Testis (tissue), 3 donors: ENCODE results near the gene FLNB. TPM values are rescaled to one million over a fixed set of nuclear protein-coding genes. Genes with fewer than 3 reads are reported as not detected.

Experiments
- DNase-seq: peaks from one replicate; pipeline ENCODE4 v3.0.0-alpha.2; 2019
- H3K27ac ChIP-seq, 2 donors: fragments of 200-600 bp; sonication (generic); one replicate each; pipeline ENCODE4 v1.5.1; 2019
- H3K27me3 ChIP-seq: fragments of 200-600 bp; sonication (generic); one replicate; pipeline ENCODE4 v1.5.1; 2019
- H3K36me3 ChIP-seq: fragments of 200-600 bp; sonication (generic); one replicate; pipeline ENCODE4 v1.5.1; 2017; ENCODE audit warnings: low read depth; ENCODE audit errors: missing control alignments
- H3K4me1 ChIP-seq: fragments of 200-600 bp; sonication (generic); one replicate; pipeline ENCODE4 v1.5.1; 2019
- H3K4me3 ChIP-seq, 2 donors: fragments of 200-600 bp; sonication (generic); one replicate each; pipeline ENCODE4 v1.5.1; 2017 to 2019
- H3K9me3 ChIP-seq: fragments of 200-600 bp; sonication (generic); one replicate; pipeline ENCODE4 v1.5.1; 2017
- POLR2A ChIP-seq: fragments of 450-650 bp; IDR thresholded peaks from one replicate; pipeline ENCODE4 v1.6.1; 2017; ENCODE audit warnings: antibody characterized with exemption, mild to moderate bottlenecking, moderate library complexity
- WGBS, 2 donors: methylation state at CpG; one replicate each; pipeline ENCODE4 v1.1.5; 2018; 5-methylcytosine and 5-hydroxymethylcytosine counted together
- intact Hi-C: fragments of 100-400 bp; cut with DNase I; formaldehyde crosslinking; loops from one replicate; pipeline ENCODE4 v1.15.1; 2023; ENCODE audit warnings: low total_unique reads
- polyA plus RNA-seq: library from polyadenylated mRNA; stranded (reverse); fragments of 350-450 nt; fragmentation: Illumina TruSeq; extraction: RNeasy Lipid Tissue Mini Kit (QIAGEN cat#74804); gene quantifications from one replicate; pipeline ENCODE4 v1.2.3, GENCODE V29; 2014; ENCODE audit warnings: low read depth, low replicate concordance; ENCODE audit not compliant: insufficient read depth
- total RNA-seq, 2 donors: library from RNA; depleted of rRNA; stranded (reverse); fragments of >200 nt; gene quantifications; one replicate each; pipeline ENCODE4 v1.2.3, GENCODE V29; 2016
- TF ChIP-seq, protein P1 (sequence below), 3 experiments: fragments of 450-650 bp in 2 of 3; fragments of 200-600 bp in 1 of 3; sonication (generic) in 1 of 3; IDR thresholded peaks; one replicate each; pipeline ENCODE4 v1.5.1; 2016 to 2019; ENCODE audit warnings: antibody characterized with exemption in 3 of 3, mild to moderate bottlenecking in 2 of 3, moderate library complexity in 1 of 3

FLNB gene
- total and polyA plus RNA-seq, 3 donors from 2014 or later: 105 to 199 (median 166) TPM

DNA sequence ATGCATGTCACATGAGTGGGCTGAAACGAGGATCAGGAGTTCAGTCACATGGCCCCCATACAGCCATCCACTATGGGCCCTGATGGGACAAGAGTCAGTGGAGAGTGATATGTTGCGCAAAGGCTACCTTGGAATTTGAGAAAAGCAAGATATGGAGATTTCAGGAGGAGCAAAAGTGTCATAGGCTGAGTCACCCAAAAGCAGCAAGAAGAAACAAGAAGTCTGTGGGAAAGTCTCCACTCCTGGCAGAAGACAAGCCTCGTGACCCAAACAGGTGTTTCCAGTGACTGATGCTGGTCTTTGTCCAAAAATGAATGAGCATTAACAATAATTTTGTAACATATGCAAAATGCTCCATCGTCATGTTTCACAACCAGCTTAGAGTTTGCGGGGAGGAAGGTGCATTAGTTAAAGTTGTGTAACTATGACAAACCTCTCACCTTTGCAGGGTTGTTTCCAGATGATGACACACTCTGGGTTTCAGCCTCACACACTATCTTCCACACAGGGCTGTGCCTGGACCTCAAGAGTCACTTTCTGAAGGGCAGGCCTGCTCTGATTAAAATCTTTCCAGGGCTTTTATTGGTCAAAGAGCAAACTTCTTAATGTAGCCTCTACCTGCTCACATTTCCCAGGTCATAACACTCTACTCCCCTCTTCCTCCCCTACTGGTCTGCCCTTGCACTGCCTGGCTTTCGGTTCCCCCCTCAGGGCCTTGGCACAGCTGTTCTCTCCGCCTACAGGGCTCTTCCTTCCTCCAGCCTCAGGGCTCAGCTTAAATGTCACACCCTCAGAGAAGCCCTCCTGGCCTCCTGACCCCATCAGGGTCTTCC is 206.5 kb downstream of the FLNB start:
- intact Hi-C loops: no loop called here
- H3K9me3 ChIP-seq: no peaks in the 10 kb centered on the region
- WGBS, 2 donors: 76 to 83% methylated on average over 7 of the region's 7 CpGs
- H3K36me3 ChIP-seq: no peaks in the 10 kb centered on the region
- DNase-seq: no peak
- H3K27ac ChIP-seq: no peak overlapping the region
- peaks cover 9% of the 10 kb centered on the region for H3K4me1 ChIP-seq
- TF ChIP-seq POLR2A: no peak
- TF ChIP-seq, protein P1, sequence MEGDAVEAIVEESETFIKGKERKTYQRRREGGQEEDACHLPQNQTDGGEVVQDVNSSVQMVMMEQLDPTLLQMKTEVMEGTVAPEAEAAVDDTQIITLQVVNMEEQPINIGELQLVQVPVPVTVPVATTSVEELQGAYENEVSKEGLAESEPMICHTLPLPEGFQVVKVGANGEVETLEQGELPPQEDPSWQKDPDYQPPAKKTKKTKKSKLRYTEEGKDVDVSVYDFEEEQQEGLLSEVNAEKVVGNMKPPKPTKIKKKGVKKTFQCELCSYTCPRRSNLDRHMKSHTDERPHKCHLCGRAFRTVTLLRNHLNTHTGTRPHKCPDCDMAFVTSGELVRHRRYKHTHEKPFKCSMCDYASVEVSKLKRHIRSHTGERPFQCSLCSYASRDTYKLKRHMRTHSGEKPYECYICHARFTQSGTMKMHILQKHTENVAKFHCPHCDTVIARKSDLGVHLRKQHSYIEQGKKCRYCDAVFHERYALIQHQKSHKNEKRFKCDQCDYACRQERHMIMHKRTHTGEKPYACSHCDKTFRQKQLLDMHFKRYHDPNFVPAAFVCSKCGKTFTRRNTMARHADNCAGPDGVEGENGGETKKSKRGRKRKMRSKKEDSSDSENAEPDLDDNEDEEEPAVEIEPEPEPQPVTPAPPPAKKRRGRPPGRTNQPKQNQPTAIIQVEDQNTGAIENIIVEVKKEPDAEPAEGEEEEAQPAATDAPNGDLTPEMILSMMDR (IDR thresholded peaks at IDR 0.05): no peak
- H3K27me3 ChIP-seq: no peaks in the 10 kb centered on the region
- H3K4me3 ChIP-seq: no peak overlapping the region

DNA sequence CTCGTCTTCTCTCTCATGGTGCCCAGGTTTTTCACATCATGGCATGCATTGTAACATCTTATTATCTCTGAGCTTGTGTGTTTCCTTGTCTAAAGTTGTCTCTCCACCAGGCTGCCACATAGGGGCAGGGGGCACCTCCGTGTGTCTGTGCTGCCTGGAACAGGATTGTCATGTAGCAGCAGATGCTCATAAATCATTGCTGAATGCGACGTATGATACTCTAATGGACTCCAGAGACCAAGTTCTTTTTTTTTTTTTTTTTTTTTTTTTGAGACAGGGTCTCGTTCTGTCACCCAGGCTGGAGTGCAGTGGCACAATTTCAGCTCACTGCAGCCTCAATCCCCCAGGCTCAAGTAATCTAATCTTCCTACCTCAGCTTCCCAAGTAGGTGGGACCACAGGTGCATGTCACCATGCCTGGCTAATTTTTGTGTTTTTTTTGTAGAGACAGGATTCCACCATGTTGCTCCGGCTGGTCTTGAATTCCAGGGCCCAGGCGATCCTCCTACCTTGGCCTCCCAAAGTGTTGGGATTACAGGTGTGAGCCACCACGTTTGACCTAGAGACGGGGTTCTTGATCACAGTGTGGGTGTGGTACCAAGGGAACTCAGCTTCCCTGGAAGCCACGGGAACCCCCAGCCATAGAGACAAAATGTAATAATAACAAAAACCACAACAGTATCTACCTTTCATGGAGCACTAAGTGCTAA is 207.2 kb downstream of the FLNB start:
- TF ChIP-seq, protein P1 (IDR thresholded peaks at IDR 0.05): no peak
- no peak for TF ChIP-seq POLR2A
- whole genome bisulfite sequencing, 2 donors: 79 to 90% methylated on average over 10 of the region's 10 CpGs
- no peaks in the 10 kb centered on the region for H3K36me3 ChIP-seq
- intact Hi-C loops: no loop called here
- H3K27me3 ChIP-seq: no peaks in the 10 kb centered on the region
- H3K27ac ChIP-seq: no peak overlapping the region
- H3K4me3 ChIP-seq: no peak overlapping the region
- H3K9me3 ChIP-seq: no peaks in the 10 kb centered on the region
- peaks cover 9% of the 10 kb centered on the region for H3K4me1 ChIP-seq
- DNase-seq: no peak

DNA sequence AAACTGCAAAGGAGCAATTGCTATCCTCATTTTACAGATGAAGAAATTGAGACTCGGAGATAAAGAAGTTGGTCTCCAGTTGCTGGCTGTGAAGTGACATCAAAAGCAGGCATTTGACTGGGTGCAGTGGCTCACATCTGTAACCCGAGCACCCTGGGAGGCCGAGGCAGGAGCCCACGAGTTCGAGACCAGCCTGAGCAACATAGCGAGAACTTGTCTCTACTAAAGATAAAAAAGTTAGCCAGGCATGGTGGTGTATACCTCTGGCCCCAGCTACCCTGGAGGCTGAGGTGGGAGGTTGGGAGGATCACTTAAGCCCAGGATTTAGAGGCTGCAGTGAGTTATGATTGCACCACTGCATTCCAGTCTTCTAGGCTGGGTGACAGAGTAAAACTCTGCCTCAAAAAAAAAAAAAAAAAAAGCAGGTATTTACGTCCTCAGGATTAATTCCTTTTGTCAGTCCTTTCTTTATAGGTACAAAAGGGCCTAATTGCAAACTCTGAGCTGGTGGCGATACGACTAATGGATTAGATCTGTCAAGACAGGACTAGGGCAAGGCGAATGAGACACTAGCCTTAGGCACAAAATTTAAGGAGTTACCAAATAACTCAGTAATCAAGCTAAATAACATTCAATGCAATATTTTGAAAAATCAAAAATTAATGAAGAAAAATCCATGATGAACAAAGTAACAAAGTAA is 208.4 kb downstream of the FLNB start:
- peak overlapping the region in 1 of 2 donors; percentile 7 for H3K27ac ChIP-seq
- no peaks in the 10 kb centered on the region for H3K27me3 ChIP-seq
- no peaks in the 10 kb centered on the region for H3K36me3 ChIP-seq
- TF ChIP-seq POLR2A: no peak
- TF ChIP-seq, protein P1 (IDR thresholded peaks at IDR 0.05): no peak
- 83 to 86% methylated on average over 7 to 10 of the region's 10 CpGs for WGBS, 2 donors
- peaks cover 9% of the 10 kb centered on the region for H3K4me1 ChIP-seq
- no peak for DNase-seq
- no peak overlapping the region for H3K4me3 ChIP-seq
- no peaks in the 10 kb centered on the region for H3K9me3 ChIP-seq
- intact Hi-C loops: no loop called here

DNA sequence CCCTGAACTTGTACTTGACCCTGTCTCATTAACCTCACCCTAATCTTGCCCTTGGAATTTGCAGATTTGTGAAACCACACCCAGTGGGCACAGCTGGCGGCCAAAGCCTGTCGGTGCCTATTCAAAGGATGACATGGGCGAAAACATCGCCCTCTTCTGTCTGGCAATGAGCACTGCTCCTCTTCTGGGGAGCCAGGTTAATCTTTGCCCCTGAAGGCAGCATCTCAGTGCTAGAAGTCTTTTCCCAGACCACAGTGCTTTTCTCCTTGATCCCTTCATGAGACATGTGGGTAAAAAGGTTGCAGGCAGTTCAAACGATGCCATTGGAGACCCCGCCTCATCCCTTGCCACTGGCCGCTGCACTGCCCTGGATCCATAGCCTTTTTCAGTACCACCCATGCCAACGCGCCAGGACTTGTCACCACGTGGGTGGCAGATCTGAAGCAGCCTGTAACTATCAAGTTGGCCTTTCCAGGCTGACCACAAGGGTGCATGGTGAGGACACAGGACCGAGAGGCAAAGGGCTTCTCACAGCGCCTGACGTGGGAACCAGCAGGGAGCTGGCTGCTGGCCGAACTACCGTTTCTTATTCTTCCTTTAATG is 209.1 kb downstream of the FLNB start:
- H3K36me3 ChIP-seq: no peaks in the 10 kb centered on the region
- H3K9me3 ChIP-seq: no peaks in the 10 kb centered on the region
- WGBS, 2 donors: 46 to 56% methylated on average over 15 of the region's 15 CpGs
- TF ChIP-seq POLR2A: no peak
- TF ChIP-seq, protein P1 (IDR thresholded peaks at IDR 0.05): peak in 2 of 3 experiments; percentile 58 to 60
- peak; percentile 81 for DNase-seq
- H3K27ac ChIP-seq: peak overlapping the region; percentile 4 to 7
- intact Hi-C loops: no loop called here
- H3K4me3 ChIP-seq: no peak overlapping the region
- no peaks in the 10 kb centered on the region for H3K27me3 ChIP-seq
- peaks cover 9% of the 10 kb centered on the region for H3K4me1 ChIP-seq
